NT2/D1 (cell line): ENCODE results near the gene DIRAS2.

Experiments
- DNase-seq: peaks from one replicate; pipeline ENCODE4 v3.0.0-alpha.2; 2011; ENCODE audit warnings: low read depth, low spot score
- H3K27me3 ChIP-seq: 2 replicates; pipeline ENCODE4 v1.6.0; 2011; ENCODE audit warnings: mild to moderate bottlenecking; ENCODE audit not compliant: insufficient read length, insufficient read depth
- H3K36me3 ChIP-seq: 2 replicates; pipeline ENCODE4 v1.6.1; 2011; ENCODE audit warnings: mild to moderate bottlenecking, low read length, mixed read lengths; ENCODE audit not compliant: insufficient read depth, insufficient read length
- H3K4me1 ChIP-seq: 2 replicates; pipeline ENCODE4 v1.5.1; 2011; ENCODE audit not compliant: insufficient read depth, insufficient read length
- H3K4me3 ChIP-seq: 2 replicates; pipeline ENCODE4 v1.5.1; 2011; ENCODE audit warnings: low read depth; ENCODE audit not compliant: insufficient read length
- H3K9ac ChIP-seq: 2 replicates; pipeline ENCODE4 v1.6.0; 2011; ENCODE audit warnings: low read depth; ENCODE audit not compliant: insufficient read length
- H3K9me3 ChIP-seq: 2 replicates; pipeline ENCODE4 v1.5.1; 2011; ENCODE audit warnings: mild to moderate bottlenecking, low read length; ENCODE audit not compliant: insufficient read depth
- SUZ12 ChIP-seq: IDR thresholded peaks from 2 replicates; pipeline ENCODE4 v1.6.1; 2011; ENCODE audit not compliant: insufficient read length, insufficient read depth; ENCODE audit errors: extremely low read depth
- YY1 ChIP-seq: IDR thresholded peaks from 2 replicates; pipeline ENCODE4 v1.6.1; 2011; ENCODE audit not compliant: insufficient read length, insufficient read depth
- ZNF274 ChIP-seq: IDR thresholded peaks from 2 replicates; pipeline ENCODE4 v1.6.1; 2011; ENCODE audit warnings: mild to moderate bottlenecking, low read depth, low read length

The DIRAS2 gene

DNA sequence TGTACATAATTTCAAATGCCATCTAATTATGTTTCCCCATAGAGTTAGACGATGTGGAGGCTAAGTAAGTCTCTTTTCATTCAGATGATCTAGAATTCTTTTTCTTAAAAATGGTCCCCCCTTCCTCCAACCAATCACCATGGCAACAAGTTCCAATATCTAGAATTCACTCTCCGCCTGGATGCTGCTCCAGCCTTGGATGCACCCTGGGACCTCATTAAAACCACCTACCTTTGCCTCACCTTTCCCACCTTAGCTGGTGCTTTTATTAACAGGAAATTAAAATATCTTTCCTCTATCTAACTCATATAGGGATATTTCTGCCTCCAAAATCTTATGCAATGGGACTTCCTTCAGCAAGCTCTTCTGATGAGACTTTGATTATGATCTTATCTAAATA lies 49.0 kb downstream of the DIRAS2 start:
- peaks cover 12% of the 10 kb centered on the region for H3K9me3 ChIP-seq
- H3K4me3 ChIP-seq: no peak overlapping the region
- H3K4me1 ChIP-seq: no peaks in the 10 kb centered on the region
- no peaks in the 10 kb centered on the region for H3K36me3 ChIP-seq
- H3K27me3 ChIP-seq: no peaks in the 10 kb centered on the region
- no peak overlapping the region for H3K9ac ChIP-seq
- no peak for DNase-seq
- TF ChIP-seq SUZ12 (no peak), YY1 (no peak), ZNF274 (no peak)

DNA sequence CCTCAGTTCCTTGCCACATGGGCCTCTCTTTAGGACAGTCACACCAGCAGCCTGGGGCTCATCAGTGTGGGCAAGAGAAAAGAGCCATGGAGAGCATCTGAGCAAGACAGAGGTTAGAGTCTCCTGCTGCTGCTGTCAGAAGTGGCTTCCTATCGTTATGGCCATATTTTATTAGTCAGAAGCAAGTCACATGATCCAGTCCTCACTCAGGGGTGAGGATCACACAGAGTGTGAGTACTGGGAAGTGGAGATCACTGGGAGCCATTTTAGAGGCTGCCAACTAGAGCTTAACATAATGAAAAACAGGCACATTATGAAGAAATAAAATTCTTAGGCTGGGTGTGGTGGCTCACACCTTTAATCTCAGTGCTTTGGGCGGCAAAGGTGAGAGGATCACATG lies 62.0 kb downstream of the DIRAS2 start:
- Histone ChIP-seq H3K27me3 (no peaks in the 10 kb centered on the region), H3K4me1 (no peaks in the 10 kb centered on the region), H3K9me3 (peaks cover 4% of the 10 kb centered on the region; the same call in 1 of the 2 replicates), H3K4me3 (no peak overlapping the region), H3K9ac (no peak overlapping the region), H3K36me3 (no peaks in the 10 kb centered on the region)
- TF ChIP-seq SUZ12: no peak
- TF ChIP-seq YY1: no peak
- TF ChIP-seq ZNF274: no peak
- no peak for DNase-seq

DNA sequence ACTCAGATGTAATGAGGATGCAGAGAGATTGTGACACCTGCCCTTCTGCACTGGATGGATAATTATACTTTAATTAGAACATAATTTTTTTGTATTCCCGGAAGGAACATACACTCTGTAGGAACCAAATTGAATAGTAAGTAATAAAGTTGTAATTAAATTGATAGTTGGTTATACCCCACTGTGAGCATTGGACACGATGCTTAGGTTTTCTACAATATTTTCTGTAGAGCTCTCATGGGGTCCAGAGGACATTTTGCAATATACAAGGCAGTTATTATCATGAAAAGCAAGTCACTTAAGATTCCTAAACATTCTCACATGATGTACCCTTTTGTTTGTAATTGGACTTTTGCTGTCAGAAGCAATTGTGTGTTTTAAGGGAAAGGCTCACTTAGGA lies 63.4 kb downstream of the DIRAS2 start:
- no peaks in the 10 kb centered on the region for H3K4me1 ChIP-seq
- no peaks in the 10 kb centered on the region for H3K36me3 ChIP-seq
- no peak overlapping the region for H3K9ac ChIP-seq
- DNase-seq: no peak
- H3K9me3 ChIP-seq: peaks cover 4% of the 10 kb centered on the region; the same call in 1 of the 2 replicates
- H3K27me3 ChIP-seq: no peaks in the 10 kb centered on the region
- TF ChIP-seq YY1 (no peak), ZNF274 (no peak), SUZ12 (no peak)
- no peak overlapping the region for H3K4me3 ChIP-seq

DNA sequence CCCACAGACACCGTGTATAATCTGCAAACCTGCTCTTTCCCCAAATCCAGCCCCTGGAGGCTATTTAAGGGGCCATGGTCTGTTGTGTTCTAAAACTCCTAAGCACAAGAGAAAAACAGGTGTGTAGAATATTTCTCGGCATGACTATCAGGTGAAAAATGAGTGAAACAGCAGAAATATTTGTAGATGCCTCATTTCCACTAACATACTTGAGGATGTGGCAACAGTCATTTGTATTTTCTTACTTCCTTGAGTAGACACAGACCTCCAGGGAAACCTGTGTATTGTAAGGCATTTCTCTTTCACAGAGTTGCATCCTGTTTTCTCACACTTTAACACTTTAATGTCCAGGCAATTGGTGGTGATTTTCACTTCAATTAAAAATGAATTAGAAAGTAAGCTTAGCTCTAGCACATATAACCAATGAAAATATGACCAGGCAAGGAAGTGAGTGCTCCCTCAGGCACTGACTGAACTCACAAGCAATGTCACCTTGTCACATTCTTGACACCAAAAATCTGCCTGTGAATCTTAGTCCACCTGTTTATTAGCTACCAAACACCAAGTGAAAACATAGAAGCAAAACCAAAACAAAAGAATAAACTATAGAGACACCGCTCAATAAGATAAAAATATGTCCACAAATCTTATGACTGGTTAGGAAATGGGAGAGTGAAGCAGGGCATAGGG lies 64.4 kb downstream of the DIRAS2 start:
- Histone ChIP-seq H3K4me3 (no peak overlapping the region), H3K9me3 (peaks cover 4% of the 10 kb centered on the region; the same call in 1 of the 2 replicates), H3K4me1 (no peaks in the 10 kb centered on the region), H3K9ac (no peak overlapping the region), H3K27me3 (no peaks in the 10 kb centered on the region), H3K36me3 (no peaks in the 10 kb centered on the region)
- no peak for DNase-seq
- no peak for TF ChIP-seq ZNF274
- TF ChIP-seq YY1: no peak
- no peak for TF ChIP-seq SUZ12

- no peaks in the 10 kb centered on the region for H3K9me3 ChIP-seq
- no peaks in the 10 kb centered on the region for H3K4me1 ChIP-seq
- no peak for DNase-seq
- H3K27me3 ChIP-seq: no peaks in the 10 kb centered on the region
- H3K36me3 ChIP-seq: no peaks in the 10 kb centered on the region
- H3K4me3 ChIP-seq: no peak overlapping the region
- TF ChIP-seq ZNF274 (no peak), YY1 (no peak), SUZ12 (no peak)
- no peak overlapping the region for H3K9ac ChIP-seq
Measured at GRCh38 chr9:90569511-90569910, 73.1 kb downstream of the DIRAS2 start.

- TF ChIP-seq SUZ12: no peak
- TF ChIP-seq YY1: no peak
- no peak for TF ChIP-seq ZNF274
- H3K27me3 ChIP-seq: no peaks in the 10 kb centered on the region
- DNase-seq: no peak
- H3K9ac ChIP-seq: no peak overlapping the region
- no peaks in the 10 kb centered on the region for H3K9me3 ChIP-seq
- no peaks in the 10 kb centered on the region for H3K4me1 ChIP-seq
- H3K4me3 ChIP-seq: no peak overlapping the region
- H3K36me3 ChIP-seq: no peaks in the 10 kb centered on the region
Measured at GRCh38 chr9:90568667-90569066, 74.0 kb downstream of the DIRAS2 start.

- H3K9ac ChIP-seq: no peak overlapping the region
- no peaks in the 10 kb centered on the region for H3K9me3 ChIP-seq
- H3K4me3 ChIP-seq: no peak overlapping the region
- no peaks in the 10 kb centered on the region for H3K4me1 ChIP-seq
- H3K27me3 ChIP-seq: no peaks in the 10 kb centered on the region
- H3K36me3 ChIP-seq: no peaks in the 10 kb centered on the region
- DNase-seq: no peak
- no peak for TF ChIP-seq ZNF274
- no peak for TF ChIP-seq SUZ12
- TF ChIP-seq YY1: no peak
Measured at GRCh38 chr9:90562229-90562628, 80.4 kb downstream of the DIRAS2 start.
